Measurements from ENCODE around the gene PDE5A. TPM values are rescaled to one million over a fixed set of nuclear protein-coding genes. Genes with fewer than 3 reads are reported as not detected.

Gene PDE5A
- total RNA-seq, 5 donors from 2014 or later (not counting 1 experiment from before 2014, with no cell fraction given), result 1.1 to 2.3 (median 1.6) TPM

DNA sequence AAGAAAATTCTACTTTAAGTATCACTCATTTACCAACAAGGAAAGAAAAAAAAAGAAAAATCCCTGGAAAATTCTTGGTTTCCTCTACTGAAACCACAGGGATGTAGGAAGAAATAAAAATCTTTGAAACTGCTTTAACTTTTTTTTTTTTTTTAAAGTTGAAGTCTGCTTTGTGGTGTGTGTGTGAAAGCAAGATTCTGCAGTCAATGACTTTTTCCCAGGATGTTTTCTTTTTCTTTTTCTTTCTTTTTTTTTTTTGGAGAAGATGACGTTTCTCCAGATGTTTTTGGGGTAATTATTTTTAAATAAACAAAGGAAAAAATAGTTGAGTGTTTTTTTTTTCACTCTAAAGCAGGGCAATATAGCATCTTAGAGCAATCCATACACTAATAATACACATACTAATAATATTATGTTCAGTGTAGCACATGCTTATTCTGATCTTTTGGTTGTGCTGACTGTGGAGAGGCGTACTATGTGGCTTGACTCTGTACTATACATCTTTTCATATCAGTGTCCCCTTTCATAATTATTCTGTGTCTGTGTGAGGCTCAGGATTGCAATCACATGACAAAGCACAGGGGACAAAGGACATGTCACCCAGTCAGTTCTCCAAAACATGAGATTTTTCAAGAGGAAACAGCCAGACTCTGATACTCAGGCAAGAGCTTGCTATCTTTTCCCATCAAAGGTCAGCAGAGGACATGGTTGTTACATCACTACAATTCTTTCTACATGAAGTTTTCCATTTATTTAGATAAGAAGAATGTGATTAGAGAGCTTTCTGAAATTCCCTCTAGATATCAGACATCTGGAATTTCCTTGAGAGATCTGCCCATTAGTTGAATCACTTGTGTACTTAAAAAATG is 111.0 kb downstream of the PDE5A start:
- ChIA-PET POLR2A (interaction anchor here in 1 of 2 donors (0.6 kb wide), 1 partner anchor 771 kb away, joined by 4 read pairs; no protein-coding TSS in a partner anchor), CTCF (no interaction called here)
- ATAC-seq (replicated peaks in 1 of 4) (no peak), DNase-seq (no peak)
- no CpG with 5 or more reads among the region's 2 CpGs for WGBS (ENCODE audit: insufficient coverage)
- H3K4me3 Mint-ChIP-seq, result no peak overlapping the region
- Histone ChIP-seq H3K9me3 (no peaks in the 10 kb centered on the region), H3K4me3 (ENCODE audit: control insufficient read depth in 1 of 2, extremely low read depth in 1 of 2, low read length in 1 of 2) (no peak overlapping the region), H3K4me1 (ENCODE audit: control insufficient read depth in 1 of 2, extremely low read depth in 1 of 2, insufficient read depth in 2 of 2, low read length in 2 of 2) (no peaks in the 10 kb centered on the region), H3K27me3 (replicated peaks in 1 of 2; ENCODE audit: control insufficient read depth in 2 of 2, extremely low read depth in 1 of 2, insufficient read depth in 2 of 2, low read length in 1 of 2) (no peaks in the 10 kb centered on the region), H3K36me3 (ENCODE audit: control insufficient read depth in 2 of 2, extremely low read depth in 1 of 2, insufficient read depth in 1 of 2, low read length in 1 of 2) (peaks cover 6 to 51% of the 10 kb centered on the region in 2 donors), H3K27ac (ENCODE audit: low read length) (no peak overlapping the region)
- no peaks in the 10 kb centered on the region for H3K9me3 Mint-ChIP-seq
- H3K27me3 Mint-ChIP-seq, result no peaks in the 10 kb centered on the region
- no peak overlapping the region for H3K27ac Mint-ChIP-seq
- peaks cover 40% of the 10 kb centered on the region for H3K36me3 Mint-ChIP-seq
- peaks cover 0 to under 1% (median 0%) of the 10 kb centered on the region in 3 donors for H3K4me1 Mint-ChIP-seq

DNA sequence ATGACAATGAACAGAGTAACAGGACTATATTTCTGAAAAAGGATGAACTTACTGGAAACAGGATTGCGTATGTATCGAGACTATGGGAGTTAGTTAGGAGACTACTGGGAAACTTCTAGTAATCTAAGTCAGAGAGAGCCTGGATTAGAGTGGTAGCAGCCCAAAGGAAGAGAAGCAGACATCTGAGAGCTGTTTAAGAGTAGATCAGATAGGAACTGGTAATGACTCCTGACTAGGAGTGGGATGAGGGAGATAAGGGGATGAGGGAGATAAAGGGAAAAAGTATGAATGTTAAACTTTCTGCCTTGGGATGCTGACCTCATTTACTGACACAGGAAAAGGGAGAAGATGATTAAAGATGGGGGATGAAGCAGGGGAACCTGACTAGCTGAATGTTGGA is 116.2 kb downstream of the PDE5A start:
- Mint-ChIP-seq H3K27me3 (no peaks in the 10 kb centered on the region), H3K9me3 (no peaks in the 10 kb centered on the region), H3K4me3 (no peak overlapping the region), H3K36me3 (peaks cover 30% of the 10 kb centered on the region), H3K27ac (no peak overlapping the region), H3K4me1 (no peaks in the 10 kb centered on the region)
- 96% methylated on average over 2 of the region's 2 CpGs for WGBS (ENCODE audit: insufficient coverage)
- no peaks in the 10 kb centered on the region for H3K27me3 ChIP-seq (replicated peaks in 1 of 2; ENCODE audit: control insufficient read depth in 2 of 2, extremely low read depth in 1 of 2, insufficient read depth in 2 of 2, low read length in 1 of 2)
- H3K36me3 ChIP-seq (ENCODE audit: control insufficient read depth in 2 of 2, extremely low read depth in 1 of 2, insufficient read depth in 1 of 2, low read length in 1 of 2), result peaks cover 6 to 37% of the 10 kb centered on the region in 2 donors
- DNase-seq (no peak), ATAC-seq (replicated peaks in 1 of 4) (no peak)
- POLR2A ChIA-PET, result no interaction called here
- no peaks in the 10 kb centered on the region for H3K4me1 ChIP-seq (ENCODE audit: control insufficient read depth in 1 of 2, extremely low read depth in 1 of 2, insufficient read depth in 2 of 2, low read length in 2 of 2)
- no peak overlapping the region for H3K27ac ChIP-seq (ENCODE audit: low read length)
- no peaks in the 10 kb centered on the region for H3K9me3 ChIP-seq
- CTCF ChIA-PET, result no interaction called here
- no peak overlapping the region for H3K4me3 ChIP-seq (ENCODE audit: control insufficient read depth in 1 of 2, extremely low read depth in 1 of 2, low read length in 1 of 2)

DNA sequence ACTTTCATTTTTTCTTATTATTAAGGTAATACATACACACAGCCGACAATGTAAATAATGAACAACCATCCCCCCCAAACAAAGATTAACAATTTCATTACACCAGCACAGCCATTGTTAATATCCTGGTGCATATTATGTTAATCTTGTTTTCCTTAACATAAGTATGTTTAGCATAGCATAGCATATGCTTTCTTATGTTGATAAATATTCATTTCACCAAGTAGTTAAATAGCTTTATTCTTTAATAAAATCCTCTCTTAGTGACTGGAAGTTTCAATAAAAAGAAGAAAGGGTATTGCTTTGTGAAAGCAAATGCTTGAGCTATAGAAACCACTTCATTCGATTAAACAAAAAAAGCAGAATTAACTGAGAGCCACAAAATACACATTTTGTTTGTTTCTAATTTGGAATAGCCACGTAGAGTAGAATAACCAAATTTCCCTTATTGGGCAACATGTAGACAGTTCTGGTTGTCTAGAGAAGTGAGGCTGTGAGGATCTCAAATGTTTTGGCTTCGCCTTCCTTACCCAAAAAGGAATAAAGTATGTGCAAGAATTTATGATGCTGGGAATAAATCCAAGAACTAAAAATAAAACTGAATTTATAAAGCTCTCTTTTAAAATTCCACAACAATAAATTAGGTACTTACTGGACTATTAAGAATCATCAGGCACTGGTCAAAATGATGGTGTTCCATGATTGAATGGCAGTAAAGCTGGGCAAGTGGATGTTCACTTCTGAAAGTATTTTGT is 118.0 kb downstream of the PDE5A start:
- Mint-ChIP-seq H3K36me3 (peaks cover 31% of the 10 kb centered on the region), H3K4me1 (no peaks in the 10 kb centered on the region), H3K4me3 (no peak overlapping the region), H3K27ac (no peak overlapping the region), H3K27me3 (no peaks in the 10 kb centered on the region), H3K9me3 (no peaks in the 10 kb centered on the region)
- Histone ChIP-seq H3K27me3 (replicated peaks in 1 of 2; ENCODE audit: control insufficient read depth in 2 of 2, extremely low read depth in 1 of 2, insufficient read depth in 2 of 2, low read length in 1 of 2) (no peaks in the 10 kb centered on the region), H3K4me3 (ENCODE audit: control insufficient read depth in 1 of 2, extremely low read depth in 1 of 2, low read length in 1 of 2) (no peak overlapping the region), H3K36me3 (ENCODE audit: control insufficient read depth in 2 of 2, extremely low read depth in 1 of 2, insufficient read depth in 1 of 2, low read length in 1 of 2) (peaks cover 6 to 35% of the 10 kb centered on the region in 2 donors), H3K9me3 (no peaks in the 10 kb centered on the region), H3K4me1 (ENCODE audit: control insufficient read depth in 1 of 2, extremely low read depth in 1 of 2, insufficient read depth in 2 of 2, low read length in 2 of 2) (no peaks in the 10 kb centered on the region), H3K27ac (ENCODE audit: low read length) (no peak overlapping the region)
- no CpG with 5 or more reads among the region's 4 CpGs for WGBS (ENCODE audit: insufficient coverage)
- ChIA-PET CTCF (interaction anchor here in 1 of 2 donors (0.6 to 1.0 kb wide), 2 partner anchors 324 to 468 kb away, joined by 3 read pairs; no protein-coding TSS in a partner anchor), POLR2A (no interaction called here)
- no peak for ATAC-seq (replicated peaks in 1 of 4)
- DNase-seq, result no peak

DNA sequence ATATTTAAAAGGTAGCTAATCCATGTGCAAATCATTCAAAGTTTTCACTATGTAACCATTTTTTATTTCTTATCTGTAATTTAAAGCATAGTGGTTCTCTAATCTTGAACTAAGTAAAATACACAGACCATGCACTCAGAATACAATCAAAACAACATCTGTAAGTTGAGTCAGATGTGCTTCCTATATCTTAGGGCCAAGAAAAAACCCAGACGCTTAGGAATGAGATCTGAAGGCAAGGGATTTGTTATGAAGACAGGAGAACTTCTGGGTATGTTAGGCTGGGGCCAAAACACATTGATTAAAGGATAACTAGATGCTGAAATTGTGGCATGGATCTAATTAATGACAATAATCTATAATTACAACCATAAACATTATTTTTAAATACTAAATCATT is 120.3 kb downstream of the PDE5A start:
- Histone ChIP-seq H3K27me3 (replicated peaks in 1 of 2; ENCODE audit: control insufficient read depth in 2 of 2, extremely low read depth in 1 of 2, insufficient read depth in 2 of 2, low read length in 1 of 2) (no peaks in the 10 kb centered on the region), H3K4me3 (ENCODE audit: control insufficient read depth in 1 of 2, extremely low read depth in 1 of 2, low read length in 1 of 2) (no peak overlapping the region), H3K9me3 (no peaks in the 10 kb centered on the region), H3K36me3 (ENCODE audit: control insufficient read depth in 2 of 2, extremely low read depth in 1 of 2, insufficient read depth in 1 of 2, low read length in 1 of 2) (peaks cover 4 to 13% of the 10 kb centered on the region in 2 donors), H3K27ac (ENCODE audit: low read length) (no peak overlapping the region), H3K4me1 (ENCODE audit: control insufficient read depth in 1 of 2, extremely low read depth in 1 of 2, insufficient read depth in 2 of 2, low read length in 2 of 2) (no peaks in the 10 kb centered on the region)
- ChIA-PET CTCF (no interaction called here), POLR2A (no interaction called here)
- ATAC-seq (replicated peaks in 1 of 4) (no peak), DNase-seq (no peak)
- H3K9me3 Mint-ChIP-seq, result no peaks in the 10 kb centered on the region
- H3K4me3 Mint-ChIP-seq, result no peak overlapping the region
- peak overlapping the region in 1 of 2 donors; percentile 17 for H3K27ac Mint-ChIP-seq
- peaks cover 29% of the 10 kb centered on the region for H3K36me3 Mint-ChIP-seq
- no peaks in the 10 kb centered on the region for H3K27me3 Mint-ChIP-seq
- no peaks in the 10 kb centered on the region for H3K4me1 Mint-ChIP-seq
- no CpG with 5 or more reads among the region's 1 CpG for WGBS (ENCODE audit: insufficient coverage)

DNA sequence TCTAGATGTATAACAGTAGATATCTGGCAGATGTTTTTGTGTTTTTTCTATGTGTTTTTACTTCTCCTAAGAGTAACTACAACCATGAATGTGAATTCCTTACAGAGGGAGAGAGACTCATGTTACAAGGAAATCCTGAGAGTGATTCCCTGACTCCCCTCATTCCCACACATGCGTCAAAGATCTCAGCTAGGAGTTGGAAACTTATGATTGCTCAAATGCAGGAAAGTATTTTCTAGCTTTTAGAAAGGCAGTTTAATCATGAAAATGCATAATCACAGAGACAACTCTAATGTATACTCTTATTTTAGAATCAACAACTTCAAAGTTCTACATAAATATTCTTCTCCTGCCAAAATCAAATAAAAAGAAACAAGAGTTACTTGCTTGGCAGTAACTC is 121.8 kb downstream of the PDE5A start:
- Histone ChIP-seq H3K27me3 (replicated peaks in 1 of 2; ENCODE audit: control insufficient read depth in 2 of 2, extremely low read depth in 1 of 2, insufficient read depth in 2 of 2, low read length in 1 of 2) (no peaks in the 10 kb centered on the region), H3K27ac (ENCODE audit: low read length) (no peak overlapping the region), H3K4me1 (ENCODE audit: control insufficient read depth in 1 of 2, extremely low read depth in 1 of 2, insufficient read depth in 2 of 2, low read length in 2 of 2) (no peaks in the 10 kb centered on the region), H3K4me3 (ENCODE audit: control insufficient read depth in 1 of 2, extremely low read depth in 1 of 2, low read length in 1 of 2) (no peak overlapping the region), H3K9me3 (no peaks in the 10 kb centered on the region), H3K36me3 (ENCODE audit: control insufficient read depth in 2 of 2, extremely low read depth in 1 of 2, insufficient read depth in 1 of 2, low read length in 1 of 2) (peaks cover 0 to 6% of the 10 kb centered on the region in 2 donors)
- DNase-seq (no peak), ATAC-seq (replicated peaks in 1 of 4) (no peak)
- Mint-ChIP-seq H3K9me3 (no peaks in the 10 kb centered on the region), H3K27me3 (no peaks in the 10 kb centered on the region), H3K36me3 (peaks cover 27% of the 10 kb centered on the region), H3K4me1 (no peaks in the 10 kb centered on the region), H3K4me3 (no peak overlapping the region), H3K27ac (no peak overlapping the region)
- ChIA-PET POLR2A (no interaction called here), CTCF (no interaction called here)
- WGBS (ENCODE audit: insufficient coverage), result no CpG with 5 or more reads among the region's 1 CpG

DNA sequence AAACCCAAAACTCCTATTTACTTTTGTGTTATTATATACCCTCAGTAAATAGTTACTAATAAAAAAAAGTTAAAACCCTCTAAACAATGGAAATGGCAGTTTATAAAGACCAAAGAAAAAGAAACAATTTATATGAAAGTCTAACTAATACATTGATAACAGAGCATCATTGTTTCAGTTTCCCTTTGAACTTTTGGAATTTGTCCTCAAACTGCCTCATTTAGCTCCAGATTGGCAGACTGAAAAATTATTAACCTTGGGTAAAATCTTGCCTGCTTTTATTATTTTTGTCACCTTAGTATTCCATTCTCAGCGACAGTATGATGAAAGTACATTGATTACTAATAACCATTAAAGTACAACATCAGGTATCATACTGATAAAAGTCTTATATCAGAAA is 124.0 kb downstream of the PDE5A start:
- no CpG with 5 or more reads among the region's 1 CpG for WGBS (ENCODE audit: insufficient coverage)
- no peak overlapping the region for H3K4me3 ChIP-seq (ENCODE audit: control insufficient read depth in 1 of 2, extremely low read depth in 1 of 2, low read length in 1 of 2)
- H3K4me1 Mint-ChIP-seq, result no peaks in the 10 kb centered on the region
- no peaks in the 10 kb centered on the region for H3K27me3 Mint-ChIP-seq
- no peak overlapping the region for H3K27ac Mint-ChIP-seq
- DNase-seq, result no peak
- H3K4me3 Mint-ChIP-seq, result no peak overlapping the region
- POLR2A ChIA-PET, result no interaction called here
- H3K27ac ChIP-seq (ENCODE audit: low read length), result no peak overlapping the region
- CTCF ChIA-PET, result no interaction called here
- ATAC-seq (replicated peaks in 1 of 4), result no peak
- H3K9me3 ChIP-seq, result no peaks in the 10 kb centered on the region
- H3K36me3 ChIP-seq (ENCODE audit: control insufficient read depth in 2 of 2, extremely low read depth in 1 of 2, insufficient read depth in 1 of 2, low read length in 1 of 2), result peaks cover 0 to 15% of the 10 kb centered on the region in 2 donors
- no peaks in the 10 kb centered on the region for H3K27me3 ChIP-seq (replicated peaks in 1 of 2; ENCODE audit: control insufficient read depth in 2 of 2, extremely low read depth in 1 of 2, insufficient read depth in 2 of 2, low read length in 1 of 2)
- peaks cover 40% of the 10 kb centered on the region for H3K36me3 Mint-ChIP-seq
- no peaks in the 10 kb centered on the region for H3K9me3 Mint-ChIP-seq
- no peaks in the 10 kb centered on the region for H3K4me1 ChIP-seq (ENCODE audit: control insufficient read depth in 1 of 2, extremely low read depth in 1 of 2, insufficient read depth in 2 of 2, low read length in 2 of 2)

Measured in T-cell (primary cell).